DND-41 (cell line): ENCODE measurements around the gene IER3.

Source experiments
- CTCF ChIP-seq: IDR thresholded peaks from 2 replicates; pipeline ENCODE4 v1.5.1; 2012; ENCODE audit warnings: borderline replicate concordance, low read length, moderate library complexity, mild to moderate bottlenecking; ENCODE audit not compliant: poor library complexity, severe bottlenecking; ENCODE audit errors: extremely low read depth
- EZH2 ChIP-seq: IDR thresholded peaks from 3 replicates; pipeline ENCODE4 v1.6.1; 2012; ENCODE audit warnings: borderline replicate concordance, low read depth, mild to moderate bottlenecking, moderate library complexity, low read length, inconsistent platforms; ENCODE audit not compliant: severe bottlenecking

DNA sequence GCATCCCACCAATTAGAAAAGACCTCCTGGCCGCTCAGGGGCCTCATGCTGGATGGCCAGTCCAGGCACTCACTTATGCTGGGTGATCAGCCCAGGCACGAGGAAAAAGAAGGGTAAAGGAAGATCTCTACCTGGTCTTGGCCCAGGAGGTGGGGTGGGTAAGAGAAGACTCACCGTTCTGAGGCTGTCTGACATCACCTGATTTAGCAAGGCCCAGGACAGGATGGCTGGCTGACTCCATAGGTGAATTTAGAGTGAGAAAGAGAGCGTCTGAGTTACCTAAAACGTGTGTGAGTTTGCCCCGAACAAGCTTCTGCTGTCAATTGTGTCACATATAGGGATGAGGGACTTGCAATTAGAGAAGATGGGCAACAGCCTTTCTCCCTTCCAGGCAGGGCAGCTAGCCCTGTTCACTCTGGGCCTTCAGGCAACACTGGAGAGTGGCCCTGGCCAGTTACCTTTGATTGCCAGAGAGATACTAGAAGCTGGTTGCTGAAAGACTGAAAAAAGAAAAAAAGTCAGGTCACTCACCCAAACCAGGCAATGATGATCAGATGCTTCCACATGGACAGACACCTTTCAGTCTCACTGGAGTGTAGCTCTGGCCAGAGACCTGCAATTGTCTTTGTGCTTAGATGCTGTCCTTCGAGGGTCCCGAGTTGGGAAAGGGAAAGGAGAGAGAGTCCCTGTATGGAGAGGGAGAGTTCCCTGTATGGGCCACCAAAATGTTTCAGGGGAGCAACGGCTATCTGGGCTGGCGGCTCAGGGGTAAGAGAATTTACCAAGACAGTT lies 35.7 kb upstream of the IER3 start:
- TF ChIP-seq CTCF, result no peak
- no peak for TF ChIP-seq EZH2
